ENCODE measurements around the gene ZNF3.

DNA sequence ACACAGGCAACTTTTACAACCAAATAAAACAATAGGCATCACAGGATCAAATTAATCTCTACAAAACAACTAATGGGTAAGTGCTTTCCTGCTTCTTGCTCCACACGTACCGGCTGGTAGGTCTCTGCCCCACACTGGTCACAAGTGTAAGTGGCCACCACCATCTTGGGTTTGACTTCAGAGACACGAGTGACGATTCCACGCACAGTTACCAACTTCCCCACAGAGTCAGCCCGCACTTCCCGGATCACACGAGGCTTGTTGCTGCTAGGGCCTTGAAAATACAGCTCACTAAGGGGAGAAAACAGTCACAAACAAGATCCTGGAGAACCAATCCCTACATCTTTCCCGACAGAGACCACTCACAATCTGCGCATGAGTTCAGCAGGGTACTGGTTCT, 17.4 kb upstream of the ZNF3 start:
- TF ChIP-seq SUZ12 (IDR thresholded peaks at IDR 0.05; ENCODE audit: extremely low read depth, insufficient read depth, insufficient read length) = no peak
- no peak for TF ChIP-seq ZNF274 (IDR thresholded peaks at IDR 0.05; ENCODE audit: low read depth, low read length)
- no peak for TF ChIP-seq YY1 (IDR thresholded peaks at IDR 0.05; ENCODE audit: insufficient read depth, insufficient read length)

All from NT2/D1 (cell line).